NB4 (cell line): ENCODE results near the gene LMO4.

Experiments used
- DNase-seq: peaks from one replicate; pipeline ENCODE4 v3.0.0; 2010; ENCODE audit warnings: low read depth
- H3K4me3 ChIP-seq: one replicate; pipeline ENCODE4 v1.5.1; 2011; ENCODE audit warnings: mild to moderate bottlenecking, low read depth, low read length, moderate library complexity
- CTCF ChIP-seq: IDR thresholded peaks from one replicate; pipeline ENCODE4 v1.5.1; 2012; ENCODE audit warnings: low read depth, low read length
- MAX ChIP-seq: IDR thresholded peaks from 2 replicates; pipeline ENCODE4 v1.6.1; 2011; ENCODE audit warnings: low read depth, low read length
- MYC ChIP-seq: IDR thresholded peaks from 2 replicates; pipeline ENCODE4 v1.6.1; 2011; ENCODE audit warnings: low read depth, low read length
- POLR2A ChIP-seq: IDR thresholded peaks from 2 replicates; pipeline ENCODE4 v1.6.1; 2011; ENCODE audit warnings: mild to moderate bottlenecking; ENCODE audit not compliant: insufficient read length; ENCODE audit errors: extremely low read depth

Gene LMO4

GRCh38 chr1:87328272-87329050 is at the start of gene LMO4:
LMO4 (plus strand) TSS chr1:87328880; CDS start chr1:87332016, 3,136 bp downstream.
- peak within 1 kb of the TSS; percentile 67 for H3K4me3 ChIP-seq
- no peak for TF ChIP-seq CTCF
- TF ChIP-seq POLR2A: peak; percentile 61
- TF ChIP-seq MAX: peak; percentile 57
- no peak; the same call in 1 of the 2 replicates for TF ChIP-seq MYC
- peak; percentile 97 for DNase-seq

- no peak overlapping the region for H3K4me3 ChIP-seq
- DNase-seq: no peak
- TF ChIP-seq POLR2A: no peak
- no peak for TF ChIP-seq CTCF
- no peak for TF ChIP-seq MAX
- no peak for TF ChIP-seq MYC
Measured at GRCh38 chr1:87279536-87279875, 49.2 kb upstream of the LMO4 start.

- no peak for TF ChIP-seq CTCF
- TF ChIP-seq MAX: no peak
- TF ChIP-seq POLR2A: no peak
- TF ChIP-seq MYC: no peak
- no peak overlapping the region for H3K4me3 ChIP-seq
- peak; percentile 25 for DNase-seq
Measured at GRCh38 chr1:87279966-87280535, 48.6 kb upstream of the LMO4 start.

- H3K4me3 ChIP-seq: no peak overlapping the region
- TF ChIP-seq CTCF (no peak), MYC (no peak), POLR2A (no peak), MAX (no peak)
- no peak for DNase-seq
Measured at GRCh38 chr1:87284456-87285240, 44.0 kb upstream of the LMO4 start.

- H3K4me3 ChIP-seq: no peak overlapping the region
- TF ChIP-seq MYC (no peak), MAX (no peak), CTCF (no peak)
- no peak for DNase-seq
Measured at GRCh38 chr1:87291107-87291506, 37.6 kb upstream of the LMO4 start.
